HG02970 (cell line): ENCODE results near the gene ME1.
A peak's percentile ranks its signal among the peaks of the same experiment; 100 is the strongest.
"Not testable (repeated sequence)": the region's sequence is repeated elsewhere in the genome, so short reads cannot be mapped to it uniquely, and the experiment has no call there.

Experiments used
- ATAC-seq: cut with Tn5 transposase; IDR thresholded peaks from one replicate; pipeline ENCODE4 v1.9.1; 2021; ENCODE audit warnings: mild to moderate bottlenecking, moderate library complexity, moderate number of reproducible peaks; ENCODE audit not compliant: unreplicated experiment, low FRiP score

The ME1 gene

DNA sequence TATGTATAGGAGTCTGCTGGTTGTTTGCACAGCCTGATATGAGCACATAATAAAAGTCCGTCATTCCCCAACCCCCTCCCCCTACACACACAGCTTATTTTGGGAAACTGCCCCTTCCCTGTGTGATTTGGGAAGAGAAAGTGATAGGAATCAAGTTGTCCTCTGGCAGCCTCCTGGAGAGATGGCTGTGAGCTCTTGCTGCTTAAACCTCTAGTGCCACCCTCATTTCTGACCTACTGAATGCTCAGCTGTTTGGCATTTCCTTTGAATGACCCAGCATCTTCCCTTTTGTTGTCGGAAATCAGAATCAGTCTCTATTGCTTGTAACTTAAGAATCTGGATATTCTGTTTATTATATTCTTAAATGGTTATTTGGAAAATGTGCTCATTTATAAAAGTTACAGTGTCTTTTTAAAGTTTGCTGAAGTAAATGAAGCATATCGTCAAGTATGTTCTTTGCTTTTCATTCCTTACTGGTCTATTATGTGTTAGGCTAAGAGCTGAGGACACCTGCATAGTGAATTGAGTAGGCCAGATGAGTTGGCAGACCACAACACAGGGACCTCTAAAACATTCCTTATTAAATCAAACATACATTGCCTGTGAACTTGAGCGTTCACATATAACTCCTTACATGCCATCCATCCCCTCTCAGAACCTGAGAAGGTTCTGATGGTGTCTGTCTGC lies 232.2 kb downstream of the ME1 start:
- ATAC-seq, result no peak

GRCh38 chr6:83193747-83194566 lies 236.9 kb downstream of the ME1 start:
- ATAC-seq, result no peak

GRCh38 chr6:83192871-83193746 lies 237.7 kb downstream of the ME1 start, which contains the start of the genes PGM3 and RWDD2A:
Gene PGM3, minus strand, starts transcription at chr6:83193265. Its CDS starts 2,253 bp downstream, at chr6:83191012.
Gene RWDD2A, plus strand, starts transcription at chr6:83193357. Its CDS starts 1,095 bp downstream, at chr6:83194452.
- peak; percentile 98 for ATAC-seq

DNA sequence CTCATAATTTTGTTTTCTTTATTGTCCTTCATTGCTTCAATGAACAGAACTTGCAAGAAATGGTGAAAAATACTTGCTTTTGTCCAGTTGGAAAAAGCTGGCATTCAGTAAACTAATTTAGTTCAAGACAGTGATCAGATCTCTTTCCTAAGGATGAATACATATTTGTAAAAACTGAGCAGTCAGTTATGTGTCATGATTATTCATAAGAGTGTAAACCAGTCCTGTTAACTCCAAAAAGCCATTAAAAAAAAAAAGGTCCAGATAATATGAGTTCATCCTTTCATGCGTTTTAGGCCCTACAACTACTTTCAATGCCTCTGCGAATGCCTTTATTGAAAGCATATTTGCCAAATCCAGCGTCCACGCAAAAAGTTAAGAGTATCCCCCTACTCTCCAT lies 238.4 kb downstream of the ME1 start:
- ATAC-seq, result no peak

DNA sequence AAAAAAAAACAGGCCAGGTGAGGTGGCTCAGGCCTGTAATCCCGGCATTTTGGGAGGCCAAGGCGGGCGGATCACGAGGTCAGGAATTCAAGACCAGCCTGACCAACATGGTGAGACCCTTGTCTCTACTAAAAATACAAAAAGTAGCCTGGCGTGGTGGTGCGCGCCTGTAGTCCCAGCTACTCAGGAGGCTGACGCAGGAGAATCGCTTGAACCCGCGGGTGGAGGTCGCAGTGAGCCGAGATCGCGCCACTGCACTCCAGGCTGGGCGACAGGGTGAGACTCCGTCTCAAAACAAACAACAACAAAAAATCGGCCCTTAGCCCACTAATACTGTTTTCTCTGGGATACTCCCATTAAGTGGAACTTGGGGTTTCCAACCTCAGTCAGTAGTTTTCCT lies 238.9 kb downstream of the ME1 start:
- ATAC-seq, result not testable (repeated sequence)

DNA sequence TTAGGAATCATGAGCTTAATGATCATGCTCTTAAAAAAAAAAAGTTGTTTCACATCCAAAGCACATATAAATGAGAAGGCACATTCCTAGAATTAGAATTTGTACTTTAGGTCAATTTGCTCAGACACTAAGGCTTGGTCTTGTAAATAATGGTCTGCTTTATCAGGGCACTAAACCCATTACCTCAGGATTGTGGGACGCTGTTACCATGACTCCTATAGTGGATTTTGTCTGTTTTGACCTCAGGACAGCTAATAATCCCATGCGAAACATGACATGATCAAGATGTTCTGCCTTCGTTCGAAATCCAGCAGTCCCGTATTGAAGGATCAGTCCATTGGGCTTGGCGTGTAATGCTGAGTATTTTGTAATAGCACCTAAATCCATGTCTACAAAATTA lies 240.2 kb downstream of the ME1 start:
- no peak for ATAC-seq

DNA sequence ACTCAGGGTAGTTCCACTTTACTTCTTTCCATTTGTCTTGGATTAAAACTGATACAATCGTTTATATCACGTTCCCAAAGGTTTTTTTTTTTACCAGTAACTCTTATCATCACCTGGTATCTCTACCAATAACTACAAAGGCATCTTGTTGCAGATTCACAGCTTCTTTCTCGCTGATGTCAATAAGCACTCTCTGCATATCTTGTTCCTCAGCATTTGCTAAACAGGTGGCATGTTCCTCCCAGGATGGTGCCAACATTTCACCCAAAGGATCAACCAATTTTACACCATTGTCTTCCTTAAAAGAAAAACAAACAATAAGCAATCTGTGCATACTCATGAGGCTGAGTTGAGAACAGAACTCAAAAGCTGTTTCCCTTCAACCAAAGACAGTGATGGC lies 242.3 kb downstream of the ME1 start:
- ATAC-seq, result no peak

DNA sequence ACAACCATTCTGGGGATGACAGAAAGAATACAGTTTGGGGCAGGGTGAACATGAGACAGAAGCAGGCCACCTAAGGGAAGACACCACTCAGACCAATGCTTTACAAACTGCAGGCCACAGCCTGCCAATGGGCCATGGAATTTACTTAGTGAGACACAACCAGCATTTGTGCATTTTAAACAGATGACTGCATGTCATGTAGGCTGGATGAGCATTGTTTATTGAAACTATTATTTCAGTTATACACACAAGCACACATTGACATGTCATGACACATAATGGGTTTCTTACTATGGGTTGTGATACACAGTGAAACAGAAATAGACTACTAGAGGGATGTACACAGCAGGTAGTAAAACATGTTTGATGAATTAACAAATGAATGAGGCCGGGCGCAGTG lies 245.8 kb downstream of the ME1 start:
- ATAC-seq, result no peak

GRCh38 chr6:83183082-83183828 lies 247.6 kb downstream of the ME1 start:
- no peak for ATAC-seq

GRCh38 chr6:83182114-83182513 lies 248.7 kb downstream of the ME1 start:
- no peak for ATAC-seq

GRCh38 chr6:83180426-83180950 lies 250.4 kb downstream of the ME1 start:
- ATAC-seq, result no peak

- ATAC-seq, result no peak
Observed at GRCh38 chr6:83176246-83176645, 254.6 kb downstream of the ME1 start.

DNA sequence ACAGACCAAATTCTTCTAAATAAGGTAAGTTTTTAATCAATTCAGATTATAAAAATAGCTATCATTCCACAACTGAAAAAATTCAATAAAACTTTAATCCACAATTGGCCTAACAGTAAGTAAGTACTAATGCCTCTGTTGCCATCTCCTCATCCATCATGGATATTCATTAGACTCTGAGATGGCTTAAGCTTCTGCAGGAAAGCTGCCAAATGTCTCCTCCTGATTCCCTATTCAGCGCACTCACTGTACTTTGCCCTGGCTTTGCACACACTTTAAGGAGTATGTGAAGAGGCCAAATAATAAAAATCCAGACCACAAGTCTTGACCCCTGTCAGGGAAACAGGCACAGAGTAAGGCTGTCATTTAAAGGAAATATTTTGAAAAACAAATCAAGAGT lies 261.3 kb downstream of the ME1 start:
- no peak for ATAC-seq

DNA sequence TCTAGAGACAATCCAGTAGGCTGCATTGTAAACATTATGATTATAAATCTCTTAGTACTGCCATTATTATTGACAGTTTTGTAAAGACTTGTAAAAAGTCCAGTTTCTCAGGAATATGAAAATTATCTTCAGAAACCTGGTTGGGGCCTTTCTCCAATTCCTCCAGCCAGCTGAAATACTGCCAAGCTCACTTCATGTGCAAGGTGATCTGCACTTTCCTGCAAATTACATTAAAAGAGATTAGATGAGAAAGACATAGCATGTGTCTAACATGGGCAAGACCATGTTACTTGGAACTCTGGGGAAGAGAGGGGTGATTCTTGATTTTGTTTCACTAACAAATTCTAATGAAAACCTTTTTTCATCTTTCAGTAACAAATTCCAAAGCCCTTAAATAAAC lies 261.7 kb downstream of the ME1 start:
- no peak for ATAC-seq

DNA sequence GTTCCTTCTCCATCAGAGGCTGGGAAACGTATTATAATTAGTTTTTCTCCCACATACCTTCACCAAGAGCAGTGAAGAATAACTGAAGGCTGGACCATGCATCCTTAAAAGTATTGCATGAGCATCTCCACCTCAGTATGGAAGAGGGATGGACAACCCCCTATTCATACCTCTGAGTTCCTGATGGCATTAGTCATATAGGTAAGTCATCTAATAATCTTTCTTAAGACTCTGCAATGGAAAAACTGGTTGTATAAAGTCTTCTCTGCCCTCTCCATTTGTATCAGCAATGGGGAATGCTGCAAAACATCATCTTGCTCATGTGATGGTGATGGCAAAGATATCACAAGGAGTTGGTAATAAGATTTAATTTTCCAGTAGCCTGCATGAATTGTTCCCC lies 262.3 kb downstream of the ME1 start:
- no peak for ATAC-seq

- no peak for ATAC-seq
Observed at GRCh38 chr6:83167726-83168278, 263.0 kb downstream of the ME1 start.
